Bone marrow (tissue), 2 donors: ENCODE results near the gene ADAM10.

Experiments used
- DNase-seq, 2 donors: peaks; one replicate each; lab custom pipeline; 2025; lab: John Stamatoyannopoulos, UW

ADAM10 gene

GRCh38 chr15:58758141-58758540 is 8.6 kb upstream of the ADAM10 start:
- no peak for DNase-seq

GRCh38 chr15:58755956-58756355 is 6.4 kb upstream of the ADAM10 start:
- DNase-seq: no peak

GRCh38 chr15:58755350-58755749 is 5.8 kb upstream of the ADAM10 start:
- DNase-seq: no peak

GRCh38 chr15:58752716-58753115 is 3.2 kb upstream of the ADAM10 start:
- no peak for DNase-seq

- DNase-seq: peak in 1 of 2 donors; percentile 42
These were observed 515 bp downstream of the ADAM10 start for GRCh38 chr15:58748852-58749531.

- DNase-seq: no peak
These were observed 1.3 kb downstream of the ADAM10 start for GRCh38 chr15:58748040-58748851.

- no peak for DNase-seq
These were observed 3.3 kb downstream of the ADAM10 start for GRCh38 chr15:58746174-58746573.

- DNase-seq: no peak
These were observed 6.5 kb downstream of the ADAM10 start for GRCh38 chr15:58742819-58743502.

- no peak for DNase-seq
These were observed 7.3 kb downstream of the ADAM10 start for GRCh38 chr15:58742022-58742813.

- no peak for DNase-seq
These were observed 8.5 kb downstream of the ADAM10 start for GRCh38 chr15:58741032-58741431.

- no peak for DNase-seq
These were observed 9.1 kb downstream of the ADAM10 start for GRCh38 chr15:58740436-58740835.

- DNase-seq: peak in 1 of 2 donors; percentile 81
These were observed 11.3 kb downstream of the ADAM10 start for GRCh38 chr15:58738046-58738707.

- DNase-seq: no peak
These were observed 12.2 kb downstream of the ADAM10 start for GRCh38 chr15:58737298-58737697.

GRCh38 chr15:58736018-58736643 is 13.4 kb downstream of the ADAM10 start:
- DNase-seq: no peak

- DNase-seq: no peak
These were observed 14.6 kb downstream of the ADAM10 start for GRCh38 chr15:58734859-58735258.

- no peak for DNase-seq
These were observed 16.7 kb downstream of the ADAM10 start for GRCh38 chr15:58732625-58733363.

- peak; percentile 6 to 28 for DNase-seq
These were observed 17.6 kb downstream of the ADAM10 start for GRCh38 chr15:58731756-58732535.

GRCh38 chr15:58726867-58727266 is 22.6 kb downstream of the ADAM10 start:
- no peak for DNase-seq

GRCh38 chr15:58724466-58724865 is 25.0 kb downstream of the ADAM10 start:
- DNase-seq: peak in 1 of 2 donors; percentile 72
